Gastrocnemius medialis (tissue), 4 donors: ENCODE measurements around the gene RTN4RL1.

Source experiments
- CTCF ChIP-seq, 5 experiments: fragments of 450-650 bp in 3 of 5; fragments of 200-600 bp in 2 of 5; sonication (generic) in 2 of 5; IDR thresholded peaks in 4 of 5; conservative IDR thresholded peaks in 1 of 5; 1 replicate in 4 of 5; 2 replicates in 1 of 5; pipeline ENCODE4 v1.5.1; 2016 to 2019; ENCODE audit warnings: antibody characterized with exemption in 5 of 5, mild to moderate bottlenecking in 3 of 5, moderate library complexity in 3 of 5
- POLR2A ChIP-seq, 2 donors: fragments of 450-650 bp; IDR thresholded peaks; one replicate each; pipeline ENCODE4 v1.6.1; 2017; ENCODE audit warnings: antibody characterized with exemption in 2 of 2, mild to moderate bottlenecking in 2 of 2, moderate library complexity in 2 of 2

- TF ChIP-seq CTCF (IDR thresholded peaks at IDR 0.05 in 4 of 5, conservative IDR thresholded peaks at IDR 0.05 in 1 of 5) = no peak
- no peak for TF ChIP-seq POLR2A (IDR thresholded peaks at IDR 0.05)
Measured at GRCh38 chr17:2023256-2023655, 1.9 kb downstream of the RTN4RL1 start.
